IPS DF 4.7 (cell line): ENCODE data around the gene RNASE1.
"Not testable (repeated sequence)": the region's sequence is repeated elsewhere in the genome, so short reads cannot be mapped to it uniquely, and the experiment has no call there.

Experiments used
- DNase-seq: peaks from one replicate; pipeline ENCODE4 v3.0.0-alpha.2; 2013; ENCODE audit warnings: low spot score; ENCODE audit errors: extremely low read depth

Gene RNASE1

DNA sequence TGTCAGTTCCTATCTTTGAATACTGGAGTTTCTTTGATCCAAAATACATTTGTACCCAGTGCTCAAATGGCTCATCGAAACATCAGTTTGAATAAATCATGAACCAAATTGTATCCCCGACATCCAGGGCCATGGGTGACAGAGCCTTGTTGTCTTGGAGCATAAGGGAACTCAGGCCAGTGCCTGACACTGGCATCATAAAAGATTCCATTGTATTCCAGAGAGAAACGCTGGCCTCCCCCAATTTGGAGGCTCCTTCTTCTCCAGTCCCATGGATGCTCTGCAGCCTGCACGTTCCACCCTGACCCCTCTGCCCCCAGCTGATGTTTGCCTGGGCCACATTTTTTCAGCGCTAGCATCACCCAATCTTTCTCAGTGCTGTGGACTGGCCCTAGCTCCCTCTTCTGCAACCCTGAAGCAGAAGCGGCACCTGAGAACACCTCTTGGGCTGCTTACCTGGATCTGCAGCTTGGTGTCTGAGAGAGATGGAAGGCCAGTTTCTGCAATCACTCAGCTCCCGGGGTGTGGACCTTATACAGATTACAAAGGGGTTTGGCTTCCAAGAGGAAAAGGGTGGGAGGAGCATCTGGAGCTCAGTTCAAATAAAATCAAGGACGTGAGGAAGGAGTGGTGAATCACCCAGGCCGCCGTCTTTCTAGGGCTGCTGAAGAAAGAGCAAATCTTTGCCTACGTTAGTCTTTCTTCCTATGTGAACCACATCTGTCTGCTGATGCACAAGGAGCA, at the start of gene RNASE1:
RNASE1 (minus strand) TSS at position 504 of the 744 bp plus-strand sequence. CDS start 776 bp downstream, outside the sequence.
- DNase-seq: no peak

DNA sequence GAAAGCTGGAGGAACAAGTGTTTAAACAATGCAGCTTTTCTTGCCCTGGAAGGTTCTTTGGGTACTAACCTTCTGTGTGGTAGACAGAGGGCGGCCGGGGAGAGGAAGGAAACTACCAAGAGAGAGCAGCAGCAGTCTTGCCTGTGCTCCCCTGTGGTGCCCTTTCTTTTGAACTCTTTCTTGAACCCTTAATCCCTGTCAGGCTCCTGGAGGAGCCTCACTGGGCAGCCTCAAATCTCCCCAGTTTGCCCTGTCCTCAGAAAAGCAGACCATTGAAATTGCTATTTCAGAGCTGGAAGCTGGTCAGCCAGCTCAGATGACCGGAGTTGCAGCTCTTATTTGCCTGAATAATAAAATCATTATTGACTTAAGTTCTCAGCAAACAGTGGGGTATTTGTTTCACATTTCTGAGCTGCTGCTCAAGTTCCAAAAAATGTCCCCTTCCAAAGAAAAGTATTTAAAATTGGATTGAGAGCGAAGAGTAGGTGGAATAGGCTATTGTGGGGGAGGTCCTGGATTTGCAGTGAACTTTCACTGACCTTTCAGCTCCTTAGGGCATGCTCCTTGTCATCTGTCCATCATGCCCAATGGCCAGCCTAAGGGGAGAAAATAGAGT, 46.4 kb upstream of the RNASE1 start:
- no peak for DNase-seq

DNA sequence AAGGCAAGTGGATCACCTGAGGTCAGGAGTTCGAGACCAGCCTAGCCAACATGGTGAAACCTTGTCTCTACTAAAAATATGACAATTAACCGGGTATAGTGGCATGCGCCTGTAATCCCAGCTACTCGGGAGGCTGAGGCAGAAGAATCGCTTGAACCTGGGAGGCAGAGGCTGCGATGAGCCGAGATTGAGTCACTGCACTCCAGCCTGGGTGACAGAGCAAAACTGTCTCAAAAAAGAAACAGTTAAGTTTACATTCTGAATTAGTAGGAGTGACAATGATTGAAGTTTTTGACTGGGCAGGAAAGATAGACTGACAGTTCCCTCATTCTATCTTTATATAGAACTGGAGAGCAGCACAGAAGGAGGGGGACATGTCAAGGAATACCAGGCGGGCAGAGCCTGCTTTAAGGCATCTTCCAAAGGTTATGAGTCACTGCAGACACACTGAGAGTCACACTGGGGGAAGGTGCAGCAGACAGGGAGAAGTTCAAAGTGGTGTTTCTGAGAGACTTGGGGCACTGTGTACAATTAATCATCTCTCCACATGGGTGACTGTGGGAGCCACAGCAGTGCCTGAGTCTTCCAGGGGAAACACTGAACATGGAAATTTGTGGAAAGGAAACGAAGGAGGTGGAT, 45.8 kb upstream of the RNASE1 start:
- DNase-seq: no peak

DNA sequence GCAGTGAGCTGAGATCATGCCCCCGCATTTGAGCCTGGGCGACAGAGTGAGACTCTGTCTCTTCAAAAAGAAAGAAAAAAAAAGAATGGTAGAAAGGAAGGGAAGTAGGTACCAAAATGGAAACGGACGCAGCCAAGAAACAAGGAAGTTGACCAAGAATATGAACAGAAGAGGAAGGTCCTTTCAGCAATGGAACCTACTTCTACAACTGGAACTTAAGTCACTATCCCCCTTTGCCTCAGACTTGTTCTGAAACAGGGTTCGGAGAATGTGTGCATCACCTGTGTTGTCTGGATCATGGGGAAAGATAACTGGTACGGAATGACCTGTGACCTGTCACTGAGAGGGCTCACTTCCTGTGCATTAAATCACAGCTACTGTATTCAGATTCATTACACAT, 43.9 kb upstream of the RNASE1 start:
- DNase-seq: no peak

DNA sequence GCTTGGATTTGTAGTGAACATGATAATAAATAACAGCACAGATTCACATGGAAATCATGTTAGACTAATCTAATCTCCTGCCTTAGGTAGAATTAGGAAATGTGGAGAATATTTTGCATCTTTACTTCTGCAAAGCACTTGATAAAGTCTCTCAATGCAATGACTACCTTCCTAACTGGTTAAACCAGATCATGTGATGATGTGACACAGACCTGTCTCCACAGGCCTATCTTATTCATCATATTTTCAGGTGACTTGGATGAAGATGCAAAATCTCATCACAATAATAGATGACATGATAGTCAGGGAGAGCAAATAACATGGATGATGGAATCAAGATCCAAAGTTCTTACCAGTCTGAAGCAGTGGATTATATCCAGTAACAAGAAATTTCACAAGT, 38.5 kb upstream of the RNASE1 start:
- DNase-seq: no peak

DNA sequence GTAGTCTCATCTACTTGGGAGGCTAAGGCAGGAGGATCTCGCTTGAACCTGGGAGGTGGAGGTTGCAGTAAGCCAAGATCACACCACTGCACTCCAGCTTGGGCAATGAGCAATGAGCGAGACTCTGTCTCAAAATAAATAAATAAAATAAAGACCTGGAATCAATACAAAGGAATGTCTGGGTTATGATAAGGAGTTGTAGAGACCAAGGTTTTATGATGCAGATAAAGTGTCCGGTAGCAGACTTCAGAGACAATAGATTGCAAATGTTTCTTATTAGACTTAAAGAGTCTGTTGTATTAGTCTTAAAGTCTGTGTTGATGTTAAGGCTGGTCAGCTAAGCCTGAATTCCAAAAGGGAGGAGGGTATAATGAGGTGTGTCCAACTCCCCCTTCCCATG, 35.2 kb upstream of the RNASE1 start:
- no peak for DNase-seq

DNA sequence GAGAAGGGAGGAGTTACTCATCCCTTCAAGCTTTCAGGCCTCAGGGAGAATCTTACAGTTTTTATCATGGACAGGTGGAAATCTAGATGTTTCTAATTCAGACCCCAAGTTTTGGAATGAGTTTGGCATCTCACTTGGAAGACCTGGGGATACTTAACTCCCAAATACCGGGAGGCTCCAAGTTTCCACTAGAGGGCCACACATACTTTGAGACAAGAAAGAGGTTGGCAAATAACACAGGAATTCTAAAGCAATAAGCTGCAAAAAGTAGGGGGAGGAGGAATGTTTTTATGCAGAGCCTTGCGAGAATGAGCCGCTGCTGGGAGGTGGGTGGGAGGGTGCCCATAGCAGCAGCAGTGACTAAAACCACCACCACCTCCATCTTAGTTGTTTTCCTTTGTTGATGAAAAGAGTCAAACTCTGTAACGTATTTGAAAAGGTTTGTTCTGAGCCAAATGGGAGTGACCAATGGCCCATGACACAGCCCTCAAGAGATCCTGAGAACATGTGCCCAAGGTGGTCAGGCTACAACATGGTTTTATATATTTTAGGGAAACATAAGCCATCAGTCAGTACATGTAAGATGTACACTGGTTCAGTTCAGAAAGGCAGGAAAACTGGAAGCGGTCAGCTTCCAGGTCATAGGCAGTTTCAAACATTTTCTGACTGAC, 34.2 kb upstream of the RNASE1 start:
- no peak for DNase-seq

DNA sequence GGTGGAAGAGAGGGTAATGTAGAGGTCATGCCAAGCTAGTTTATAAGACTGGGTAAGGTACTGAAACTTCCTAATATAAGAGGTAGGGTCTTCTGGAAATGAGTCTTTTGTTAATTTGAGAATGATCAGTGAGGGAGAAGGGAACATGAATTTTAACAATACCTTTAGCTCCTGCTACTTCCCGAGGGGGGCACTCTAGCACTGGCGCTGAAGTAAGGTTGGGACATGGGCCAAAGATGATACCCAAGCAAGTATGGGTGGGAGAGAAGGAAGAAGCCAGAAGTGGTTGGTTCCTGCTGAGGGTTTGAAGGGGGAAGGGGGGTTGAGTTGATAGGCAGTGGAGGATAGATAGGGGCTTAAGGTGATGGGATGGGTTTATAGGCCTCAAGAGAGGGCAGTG, 32.3 kb upstream of the RNASE1 start:
- no peak for DNase-seq

DNA sequence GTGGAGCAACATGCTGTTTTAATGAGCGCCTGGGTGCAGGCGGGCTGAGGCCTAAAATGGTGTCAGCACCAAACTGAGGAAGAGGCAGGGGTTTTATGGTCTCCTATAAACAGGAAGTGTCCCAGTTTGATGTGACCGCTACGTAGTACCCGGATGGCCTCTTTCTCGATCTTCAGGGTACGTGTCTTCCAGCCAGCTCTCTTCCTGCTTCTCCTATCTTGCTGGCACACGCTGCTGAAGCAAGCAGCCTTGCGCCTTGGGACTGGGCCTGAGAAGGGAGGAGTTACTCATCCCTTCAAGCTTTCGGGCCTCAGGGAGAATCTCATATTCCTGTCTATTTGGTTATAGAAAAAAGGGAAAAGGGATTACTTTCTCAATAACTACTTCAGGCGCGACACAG, 28.2 kb upstream of the RNASE1 start:
- DNase-seq: no peak

DNA sequence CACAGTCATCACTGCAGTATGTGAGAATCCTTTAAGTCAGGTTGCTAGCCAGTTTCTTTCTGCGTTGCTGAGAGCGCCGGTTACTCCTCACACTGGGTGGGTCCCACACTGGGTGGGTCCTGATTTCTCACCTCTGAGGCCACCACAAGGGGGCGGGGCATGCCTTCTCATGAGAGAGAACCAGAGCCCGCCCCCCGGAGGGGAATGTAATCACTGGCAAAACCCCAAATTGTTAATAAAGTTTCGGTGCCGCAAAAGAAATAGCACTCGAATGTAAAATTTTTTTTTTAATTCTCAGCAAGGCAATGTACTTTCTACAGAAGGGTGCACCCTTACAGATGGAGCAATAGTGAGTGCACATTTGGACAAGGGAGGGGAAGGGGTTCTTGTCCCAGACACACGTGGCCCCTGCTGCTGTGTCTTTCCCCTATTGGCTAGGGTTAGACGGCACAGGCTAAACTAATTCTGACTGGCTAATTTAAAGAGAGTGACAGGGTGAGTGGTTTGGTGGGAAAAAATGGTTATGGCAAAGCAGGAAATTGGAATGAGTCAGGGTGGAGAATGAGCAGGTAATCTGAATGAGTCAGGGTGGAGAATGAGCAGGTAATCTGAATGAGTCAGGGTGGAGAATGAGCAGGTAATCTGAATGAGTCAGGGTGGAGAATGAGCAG, 25.5 kb upstream of the RNASE1 start:
- DNase-seq: not testable (repeated sequence)

DNA sequence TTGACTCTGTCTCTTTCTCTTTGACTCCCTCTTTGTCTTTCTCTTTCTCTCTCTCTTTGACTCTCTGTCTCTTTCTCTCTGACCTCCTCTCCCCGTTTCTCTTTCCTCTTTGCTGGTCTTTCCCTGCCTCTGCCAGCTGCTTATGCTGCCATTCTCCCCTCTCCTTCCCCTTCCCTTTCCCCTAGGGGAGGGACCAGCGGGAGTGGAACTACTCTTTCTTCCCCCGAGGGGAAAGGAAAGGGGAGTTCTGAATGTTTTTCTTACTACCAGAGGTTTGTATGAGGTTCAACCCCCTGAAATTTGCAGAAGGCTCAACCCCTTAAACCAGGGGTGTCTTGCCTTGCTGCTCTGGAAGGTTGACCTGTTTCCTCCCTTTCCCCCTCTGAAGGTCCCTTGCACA, 24.7 kb upstream of the RNASE1 start:
- DNase-seq: no peak

DNA sequence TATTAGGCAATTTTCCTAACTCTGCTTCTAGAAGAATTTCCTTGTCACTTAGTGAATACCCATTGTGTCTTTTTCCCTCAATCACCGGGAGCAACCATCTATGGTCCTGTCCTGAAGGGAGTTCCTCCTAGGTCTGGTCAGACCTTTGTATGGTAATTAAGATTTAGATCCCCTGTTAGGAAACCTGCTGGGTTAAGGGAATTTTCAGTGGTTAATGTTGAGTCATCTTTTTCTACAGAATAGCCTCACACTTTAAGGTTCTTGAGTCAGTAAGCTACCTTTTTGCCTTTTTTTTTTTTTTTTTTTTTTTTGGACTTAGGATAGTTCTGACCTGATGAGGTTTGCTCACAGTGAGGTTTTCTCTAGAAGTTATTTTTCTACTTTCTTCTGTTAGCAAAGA, 24.0 kb upstream of the RNASE1 start:
- not testable (repeated sequence) for DNase-seq

DNA sequence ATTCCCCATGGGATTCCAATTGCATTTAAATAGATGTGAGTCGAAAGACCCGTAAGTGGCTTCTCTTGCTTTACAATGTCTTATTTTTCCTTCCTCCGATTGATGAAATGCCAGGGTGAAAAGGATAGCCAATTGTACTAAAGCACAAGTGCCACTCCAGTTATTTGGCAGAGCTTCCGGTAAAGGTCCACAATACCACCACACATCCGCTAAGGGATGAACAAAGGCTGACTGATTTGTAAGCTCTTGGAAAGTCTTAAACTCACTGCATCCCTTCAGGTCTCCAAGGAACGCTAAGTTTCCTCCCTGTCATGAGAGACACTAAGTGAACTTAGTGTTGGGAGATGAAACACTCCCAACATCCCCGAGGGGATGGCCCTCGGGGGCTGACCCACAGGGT, 21.2 kb upstream of the RNASE1 start:
- DNase-seq: no peak

DNA sequence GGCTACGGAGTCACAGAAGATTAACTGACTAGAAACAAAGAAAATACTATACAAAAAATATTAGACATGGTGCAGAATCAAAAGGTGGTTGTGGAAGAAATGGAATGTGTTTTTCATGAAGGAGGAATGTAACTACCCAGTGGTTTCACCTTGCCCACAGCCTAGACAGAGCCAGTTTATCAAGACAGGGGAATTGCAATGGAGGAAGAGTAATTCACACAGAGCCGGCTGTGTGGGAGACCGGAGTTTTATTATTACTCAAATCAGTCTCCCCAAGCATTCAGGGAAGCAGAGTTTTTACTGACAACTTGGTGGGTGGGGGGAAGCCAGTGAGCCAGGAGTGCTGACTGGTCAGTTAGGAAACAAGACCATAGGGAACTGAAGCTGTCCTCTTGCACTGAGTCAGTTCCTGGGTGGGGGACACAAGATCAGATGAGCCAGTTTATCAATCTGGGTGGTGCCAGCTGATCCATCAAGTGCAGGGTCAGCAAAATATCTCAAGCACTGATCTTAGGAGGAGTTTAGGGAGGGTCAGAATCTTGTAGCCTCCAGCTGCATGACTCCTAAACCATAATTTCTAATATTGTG, 19.0 kb upstream of the RNASE1 start:
- not testable (repeated sequence) for DNase-seq

DNA sequence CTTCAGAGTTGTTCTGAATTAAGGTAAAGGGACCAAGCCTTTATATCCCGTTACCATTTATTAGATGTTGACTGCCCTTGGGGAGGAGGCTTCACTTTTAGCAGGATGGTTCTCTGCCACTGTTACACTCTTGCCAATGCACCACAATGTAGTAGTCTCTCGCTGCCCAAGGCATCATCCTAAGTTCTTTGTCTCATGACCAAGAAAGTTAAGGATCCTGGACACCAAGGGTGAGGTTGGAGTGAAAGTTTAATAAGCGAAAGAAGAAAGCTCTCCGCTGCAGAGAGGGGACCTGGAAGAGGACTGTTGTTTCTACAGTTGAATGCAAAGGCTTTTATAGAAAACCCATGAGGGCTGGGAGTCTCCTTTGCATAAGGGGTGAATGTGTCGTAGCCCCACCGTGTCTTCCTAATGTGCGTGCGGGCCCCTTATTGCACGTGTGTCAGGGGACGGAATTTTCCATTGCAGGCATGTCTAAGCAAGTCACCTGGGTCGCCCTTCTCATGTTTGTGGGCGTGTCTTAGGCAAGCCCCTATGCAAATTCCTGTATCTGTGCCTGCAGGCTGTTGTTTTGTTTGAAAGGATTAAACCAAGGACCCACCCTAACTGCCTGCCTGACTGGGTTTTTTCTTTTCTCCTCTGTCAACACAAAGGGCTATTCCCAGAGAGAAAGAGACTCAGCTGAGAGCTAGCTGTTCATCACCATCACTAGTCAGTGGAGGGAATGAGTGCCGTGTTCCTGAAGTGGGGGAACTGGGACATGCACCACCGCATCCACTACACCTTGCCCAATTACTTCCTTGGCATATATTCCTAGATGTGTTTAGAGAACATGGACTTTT, 17.6 kb upstream of the RNASE1 start:
- DNase-seq: peak; percentile 56

DNA sequence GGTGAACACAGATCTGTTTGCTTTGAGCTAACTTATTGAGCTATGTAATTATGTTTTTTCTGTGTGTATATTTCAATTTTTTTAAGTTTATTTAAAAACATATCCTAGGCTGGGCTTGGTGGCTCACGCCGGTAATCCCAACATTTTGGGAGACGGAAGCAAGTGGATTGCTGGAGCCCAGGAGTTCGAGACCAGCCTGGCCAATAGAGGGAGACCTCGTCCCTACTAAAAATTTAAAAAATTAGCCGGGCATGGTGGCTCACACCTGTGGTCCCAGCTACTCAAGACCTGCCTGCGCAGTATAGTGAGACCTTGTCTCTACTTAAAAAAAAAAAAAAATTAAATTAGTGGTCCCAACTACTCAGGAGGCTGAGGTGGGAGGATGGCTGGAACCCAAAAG, 16.2 kb upstream of the RNASE1 start:
- no peak for DNase-seq

DNA sequence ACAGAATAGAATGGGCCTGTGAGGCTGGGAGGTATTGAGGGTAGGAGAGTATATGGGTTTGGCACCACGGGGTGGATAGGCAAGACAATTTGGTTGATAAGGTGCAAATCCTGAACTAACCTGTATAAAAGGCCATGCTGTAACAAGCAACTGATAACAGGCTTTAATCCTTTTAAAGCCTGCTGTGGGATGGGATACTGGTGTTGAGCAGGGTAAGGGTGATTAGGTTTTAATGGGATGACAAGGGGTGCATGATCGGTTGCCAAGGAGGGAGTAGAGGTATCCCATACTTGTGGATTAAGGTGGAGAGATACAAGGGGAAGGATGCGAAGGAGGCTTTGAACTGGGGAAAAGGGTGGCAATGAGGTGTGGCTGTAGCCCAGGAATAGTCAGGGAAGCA, 13.3 kb upstream of the RNASE1 start:
- not testable (repeated sequence) for DNase-seq

DNA sequence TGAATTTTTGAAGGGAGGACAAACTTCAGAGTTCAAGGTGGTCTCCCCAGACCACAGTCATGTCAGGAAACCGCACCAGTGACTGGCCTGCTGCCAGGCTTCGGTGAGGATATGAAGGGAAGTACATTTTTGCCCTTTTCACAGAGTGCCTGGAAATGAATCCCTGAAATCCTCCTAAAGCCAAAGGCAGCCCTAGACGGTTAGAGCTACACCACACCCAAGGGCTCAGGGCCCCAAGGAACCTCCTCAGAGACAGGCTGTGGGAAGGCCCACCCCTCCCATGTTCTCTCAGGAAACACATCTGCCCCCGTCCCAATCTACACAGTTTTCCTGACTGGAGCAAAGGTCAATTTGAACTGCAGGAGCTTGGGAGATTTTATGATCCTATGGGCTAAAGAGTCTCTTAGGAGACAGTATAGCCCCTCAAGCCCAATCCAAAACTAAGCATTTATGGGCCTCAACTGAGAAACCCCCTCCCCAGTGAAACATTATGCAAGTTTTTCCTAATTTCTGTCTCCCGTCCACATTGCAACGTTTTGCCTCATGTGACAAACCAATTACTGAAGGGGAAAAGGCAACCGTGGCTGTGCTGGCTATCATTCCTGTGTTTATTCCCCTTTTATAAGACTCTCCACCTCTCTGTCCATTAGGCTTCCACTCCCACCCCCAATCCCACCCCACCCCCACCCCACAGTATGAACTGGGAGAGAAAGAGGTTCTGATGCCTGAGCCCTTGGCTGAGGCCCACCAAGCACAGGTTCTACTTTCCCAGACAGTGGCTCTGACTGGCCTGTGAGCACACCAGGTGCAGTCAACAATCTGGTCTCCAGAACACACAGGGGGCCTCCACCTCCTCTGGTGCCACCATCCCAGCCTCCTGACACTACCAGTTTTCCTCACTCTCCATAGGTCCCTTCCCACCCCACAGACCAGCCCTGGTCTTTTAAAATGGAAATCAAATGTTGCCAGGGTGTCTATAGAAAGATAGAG, 9.6 kb upstream of the RNASE1 start:
- no peak for DNase-seq

DNA sequence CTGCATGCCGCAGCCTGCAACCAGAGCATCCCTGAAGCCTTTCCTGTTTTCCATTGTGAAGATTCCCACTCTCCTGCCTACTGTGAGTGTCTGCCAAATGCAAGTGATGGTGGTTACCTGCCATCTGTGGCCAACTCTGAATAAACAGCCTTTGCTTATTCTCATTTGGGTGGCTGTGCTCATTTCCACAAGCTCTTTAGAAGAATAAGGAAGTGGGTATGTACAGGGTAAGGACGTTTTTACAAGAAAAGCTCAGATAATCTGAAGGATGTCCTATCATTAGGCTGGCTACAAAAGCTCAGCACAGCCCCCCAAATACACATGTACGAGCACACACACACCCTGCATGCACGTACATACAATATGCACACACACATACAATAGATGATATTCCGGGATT, 7.3 kb upstream of the RNASE1 start:
- DNase-seq: no peak
